ENCODE measurements around the gene PTPRM.

PTPRM gene

GRCh38 chr18:7600528-7601245, 33.6 kb downstream of the PTPRM start:
- H4K20me1 ChIP-seq (ENCODE audit: insufficient read depth, low read length): no peaks in the 10 kb centered on the region
- no peaks in the 10 kb centered on the region for H3K9me2 ChIP-seq (replicated peaks; ENCODE audit: insufficient read depth, low read length)
- H3K9ac ChIP-seq (ENCODE audit: low read length): no peak overlapping the region
- H3F3A ChIP-seq (ENCODE audit: insufficient read depth, low read length): no peaks in the 10 kb centered on the region
- no peak overlapping the region for H3K4me2 ChIP-seq (ENCODE audit: low read depth, low read length)
- H3K27ac ChIP-seq (ENCODE audit: low read length): no peak overlapping the region
- no peaks in the 10 kb centered on the region for H3K79me2 ChIP-seq (ENCODE audit: low read length)
- TF ChIP-seq EZH2phosphoT487 (IDR thresholded peaks at IDR 0.05; ENCODE audit: low read length) (no peak), EZH2 (optimal IDR thresholded peaks at IDR 0.05; ENCODE audit: low read depth, low read length) (no peak)
- TF ChIP-seq, protein P1, sequence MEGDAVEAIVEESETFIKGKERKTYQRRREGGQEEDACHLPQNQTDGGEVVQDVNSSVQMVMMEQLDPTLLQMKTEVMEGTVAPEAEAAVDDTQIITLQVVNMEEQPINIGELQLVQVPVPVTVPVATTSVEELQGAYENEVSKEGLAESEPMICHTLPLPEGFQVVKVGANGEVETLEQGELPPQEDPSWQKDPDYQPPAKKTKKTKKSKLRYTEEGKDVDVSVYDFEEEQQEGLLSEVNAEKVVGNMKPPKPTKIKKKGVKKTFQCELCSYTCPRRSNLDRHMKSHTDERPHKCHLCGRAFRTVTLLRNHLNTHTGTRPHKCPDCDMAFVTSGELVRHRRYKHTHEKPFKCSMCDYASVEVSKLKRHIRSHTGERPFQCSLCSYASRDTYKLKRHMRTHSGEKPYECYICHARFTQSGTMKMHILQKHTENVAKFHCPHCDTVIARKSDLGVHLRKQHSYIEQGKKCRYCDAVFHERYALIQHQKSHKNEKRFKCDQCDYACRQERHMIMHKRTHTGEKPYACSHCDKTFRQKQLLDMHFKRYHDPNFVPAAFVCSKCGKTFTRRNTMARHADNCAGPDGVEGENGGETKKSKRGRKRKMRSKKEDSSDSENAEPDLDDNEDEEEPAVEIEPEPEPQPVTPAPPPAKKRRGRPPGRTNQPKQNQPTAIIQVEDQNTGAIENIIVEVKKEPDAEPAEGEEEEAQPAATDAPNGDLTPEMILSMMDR (IDR thresholded peaks at IDR 0.05; ENCODE audit: low read length): no peak
- peaks cover 33% of the 10 kb centered on the region for H3K4me1 ChIP-seq (ENCODE audit: low read length)
- no peaks in the 10 kb centered on the region for H3K36me3 ChIP-seq (replicated peaks; ENCODE audit: insufficient read depth, low read length)
- H2AFZ ChIP-seq (ENCODE audit: low read length): no peak overlapping the region
- no peak overlapping the region for H3K4me3 ChIP-seq (ENCODE audit: low read length)
- no peaks in the 10 kb centered on the region for H3K27me3 ChIP-seq (replicated peaks; ENCODE audit: insufficient read depth, low read length)
- DNase-seq: no peak
- no peaks in the 10 kb centered on the region for H3K9me3 ChIP-seq (replicated peaks; ENCODE audit: insufficient read depth, low read length)

GRCh38 chr18:7601246-7601615, 34.1 kb downstream of the PTPRM start:
- peaks cover 33% of the 10 kb centered on the region for H3K4me1 ChIP-seq (ENCODE audit: low read length)
- H4K20me1 ChIP-seq (ENCODE audit: insufficient read depth, low read length): no peaks in the 10 kb centered on the region
- H3K36me3 ChIP-seq (replicated peaks; ENCODE audit: insufficient read depth, low read length): no peaks in the 10 kb centered on the region
- H3K9me3 ChIP-seq (replicated peaks; ENCODE audit: insufficient read depth, low read length): no peaks in the 10 kb centered on the region
- TF ChIP-seq EZH2 (optimal IDR thresholded peaks at IDR 0.05; ENCODE audit: low read depth, low read length) (no peak), EZH2phosphoT487 (IDR thresholded peaks at IDR 0.05; ENCODE audit: low read length) (no peak)
- TF ChIP-seq, protein P1 (IDR thresholded peaks at IDR 0.05; ENCODE audit: low read length): no peak
- no peak overlapping the region for H3K4me2 ChIP-seq (ENCODE audit: low read depth, low read length)
- peak; percentile 54 for DNase-seq
- no peak overlapping the region for H3K9ac ChIP-seq (ENCODE audit: low read length)
- H3K4me3 ChIP-seq (ENCODE audit: low read length): no peak overlapping the region
- H3K27me3 ChIP-seq (replicated peaks; ENCODE audit: insufficient read depth, low read length): no peaks in the 10 kb centered on the region
- no peak overlapping the region for H2AFZ ChIP-seq (ENCODE audit: low read length)
- H3K79me2 ChIP-seq (ENCODE audit: low read length): no peaks in the 10 kb centered on the region
- no peaks in the 10 kb centered on the region for H3K9me2 ChIP-seq (replicated peaks; ENCODE audit: insufficient read depth, low read length)
- H3F3A ChIP-seq (ENCODE audit: insufficient read depth, low read length): no peaks in the 10 kb centered on the region
- no peak overlapping the region for H3K27ac ChIP-seq (ENCODE audit: low read length)

DNA sequence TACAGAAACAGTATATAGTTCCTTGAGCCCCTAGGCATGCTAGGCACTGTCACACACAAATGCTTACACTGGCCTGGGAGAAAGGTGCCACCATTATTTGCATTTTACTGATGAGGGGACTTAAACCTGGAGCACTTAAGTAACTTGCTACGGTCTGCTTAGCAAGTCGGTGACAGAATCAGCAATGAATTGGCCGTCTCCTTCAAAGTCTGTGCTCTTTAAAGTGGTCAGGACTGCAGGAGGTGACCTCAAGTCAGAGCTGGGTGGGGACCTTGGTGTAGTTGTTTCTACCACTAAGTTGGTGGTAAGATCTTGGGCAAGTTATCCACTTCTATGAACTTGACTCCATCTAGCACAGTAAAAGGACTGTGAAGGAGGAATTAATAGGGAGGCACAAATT, 34.8 kb downstream of the PTPRM start:
- Histone ChIP-seq H3K27me3 (replicated peaks; ENCODE audit: insufficient read depth, low read length) (no peaks in the 10 kb centered on the region), H3K79me2 (ENCODE audit: low read length) (no peaks in the 10 kb centered on the region), H3K4me2 (ENCODE audit: low read depth, low read length) (no peak overlapping the region), H4K20me1 (ENCODE audit: insufficient read depth, low read length) (no peaks in the 10 kb centered on the region), H2AFZ (ENCODE audit: low read length) (no peak overlapping the region), H3K36me3 (replicated peaks; ENCODE audit: insufficient read depth, low read length) (no peaks in the 10 kb centered on the region), H3K4me1 (ENCODE audit: low read length) (peaks cover 33% of the 10 kb centered on the region), H3K27ac (ENCODE audit: low read length) (no peak overlapping the region), H3K9me2 (replicated peaks; ENCODE audit: insufficient read depth, low read length) (no peaks in the 10 kb centered on the region), H3K9me3 (replicated peaks; ENCODE audit: insufficient read depth, low read length) (no peaks in the 10 kb centered on the region), H3K9ac (ENCODE audit: low read length) (no peak overlapping the region), H3F3A (ENCODE audit: insufficient read depth, low read length) (no peaks in the 10 kb centered on the region), H3K4me3 (ENCODE audit: low read length) (no peak overlapping the region)
- TF ChIP-seq EZH2phosphoT487 (IDR thresholded peaks at IDR 0.05; ENCODE audit: low read length) (no peak), EZH2 (optimal IDR thresholded peaks at IDR 0.05; ENCODE audit: low read depth, low read length) (no peak)
- TF ChIP-seq, protein P1 (IDR thresholded peaks at IDR 0.05; ENCODE audit: low read length): no peak
- DNase-seq: no peak
